ENCODE measurements around the gene ETFBKMT.

DNA sequence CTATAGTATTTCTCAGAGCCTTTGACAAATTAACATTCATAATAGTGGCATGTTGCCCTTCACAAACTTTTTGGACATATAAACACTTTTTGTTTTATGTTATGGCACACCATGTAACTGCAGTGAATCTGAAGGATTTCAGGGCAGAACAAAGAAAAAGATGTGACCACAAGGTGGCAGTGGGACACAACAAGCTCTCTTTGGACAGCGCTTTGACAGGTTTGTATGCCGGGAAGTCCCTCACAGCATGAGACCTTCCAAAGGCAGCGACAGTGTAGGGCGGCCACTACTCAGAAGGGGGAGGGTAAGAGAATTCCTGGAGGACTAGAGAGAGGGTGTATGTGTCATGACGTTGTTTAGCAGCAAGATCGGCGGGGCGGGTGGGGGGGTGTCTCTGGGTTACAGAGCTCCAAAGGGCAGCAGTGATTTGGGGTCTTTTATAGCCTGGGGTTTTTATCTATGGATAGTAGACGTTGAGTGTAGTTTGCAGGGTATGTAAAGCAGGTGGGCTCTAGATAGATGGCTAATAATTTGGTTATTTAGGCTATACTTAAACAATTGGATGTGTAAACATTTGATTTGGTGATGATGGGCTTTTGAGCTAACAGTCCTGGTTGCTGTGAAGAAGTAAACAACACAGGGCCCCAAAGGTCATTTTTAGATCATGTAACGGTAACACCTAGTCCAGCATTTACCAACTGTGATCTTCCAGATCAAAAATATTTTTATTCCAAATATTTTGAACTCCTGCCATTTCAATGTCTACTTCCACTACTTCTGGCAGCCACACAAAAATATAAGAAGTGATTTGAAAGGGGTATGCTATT is 22.9 kb downstream of the ETFBKMT start:
- TF ChIP-seq, protein P1, sequence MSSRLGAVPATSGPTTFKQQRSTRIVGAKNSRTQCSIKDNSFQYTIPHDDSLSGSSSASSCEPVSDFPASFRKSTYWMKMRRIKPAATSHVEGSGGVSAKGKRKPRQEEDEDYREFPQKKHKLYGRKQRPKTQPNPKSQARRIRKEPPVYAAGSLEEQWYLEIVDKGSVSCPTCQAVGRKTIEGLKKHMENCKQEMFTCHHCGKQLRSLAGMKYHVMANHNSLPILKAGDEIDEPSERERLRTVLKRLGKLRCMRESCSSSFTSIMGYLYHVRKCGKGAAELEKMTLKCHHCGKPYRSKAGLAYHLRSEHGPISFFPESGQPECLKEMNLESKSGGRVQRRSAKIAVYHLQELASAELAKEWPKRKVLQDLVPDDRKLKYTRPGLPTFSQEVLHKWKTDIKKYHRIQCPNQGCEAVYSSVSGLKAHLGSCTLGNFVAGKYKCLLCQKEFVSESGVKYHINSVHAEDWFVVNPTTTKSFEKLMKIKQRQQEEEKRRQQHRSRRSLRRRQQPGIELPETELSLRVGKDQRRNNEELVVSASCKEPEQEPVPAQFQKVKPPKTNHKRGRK (CRISPR knock-in tag; IDR thresholded peaks at IDR 0.05; ENCODE audit: borderline replicate concordance) = no peak
- TF ChIP-seq, protein P2, sequence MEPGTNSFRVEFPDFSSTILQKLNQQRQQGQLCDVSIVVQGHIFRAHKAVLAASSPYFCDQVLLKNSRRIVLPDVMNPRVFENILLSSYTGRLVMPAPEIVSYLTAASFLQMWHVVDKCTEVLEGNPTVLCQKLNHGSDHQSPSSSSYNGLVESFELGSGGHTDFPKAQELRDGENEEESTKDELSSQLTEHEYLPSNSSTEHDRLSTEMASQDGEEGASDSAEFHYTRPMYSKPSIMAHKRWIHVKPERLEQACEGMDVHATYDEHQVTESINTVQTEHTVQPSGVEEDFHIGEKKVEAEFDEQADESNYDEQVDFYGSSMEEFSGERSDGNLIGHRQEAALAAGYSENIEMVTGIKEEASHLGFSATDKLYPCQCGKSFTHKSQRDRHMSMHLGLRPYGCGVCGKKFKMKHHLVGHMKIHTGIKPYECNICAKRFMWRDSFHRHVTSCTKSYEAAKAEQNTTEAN (CRISPR knock-in tag; IDR thresholded peaks at IDR 0.05) = no peak

Measured in WTC11 (cell line).